ENCODE data around the gene RIBC2. TPM values are rescaled to one million over a fixed set of nuclear protein-coding genes. Genes with fewer than 3 reads are reported as not detected.

RIBC2 gene
- polyA plus RNA-seq, 1 donor = 4.7 TPM

DNA sequence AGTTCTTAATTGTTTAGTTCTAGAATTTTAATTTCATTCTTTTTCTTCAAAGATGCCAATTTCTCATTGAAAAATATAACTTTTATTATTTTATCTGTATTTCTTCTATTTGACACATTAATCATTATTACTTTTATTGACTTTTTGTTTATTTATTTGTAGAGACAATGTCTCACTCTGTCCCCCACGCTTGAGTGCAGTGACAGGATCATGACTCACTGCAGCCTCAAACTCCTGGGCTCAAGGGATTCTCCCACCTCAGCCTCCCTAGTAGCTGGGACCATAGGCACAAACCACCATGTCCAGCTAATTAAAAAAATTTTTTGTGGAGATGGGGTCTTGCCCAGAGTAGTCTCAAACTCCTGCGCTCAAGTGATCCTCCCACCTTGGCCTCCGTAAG lies 58.9 kb downstream of the RIBC2 start:
- H3K4me1 ChIP-seq (ENCODE audit: control insufficient read depth, insufficient read depth, low read length) = no peaks in the 10 kb centered on the region
- H3K27me3 ChIP-seq (ENCODE audit: control insufficient read depth, insufficient read depth, low read length) = no peaks in the 10 kb centered on the region
- no peaks in the 10 kb centered on the region for H3K9me3 ChIP-seq (ENCODE audit: control insufficient read depth, low read depth, low read length)
- no peak overlapping the region for H3K4me3 ChIP-seq (ENCODE audit: low read length)
- no CpG with 5 or more reads among the region's 3 CpGs for WGBS (ENCODE audit: insufficient coverage, low lambda C conversion rate)
- no peaks in the 10 kb centered on the region for H3K36me3 ChIP-seq (ENCODE audit: control insufficient read depth, insufficient read depth, low read length)
- no peak for DNase-seq
- H3K27ac ChIP-seq (ENCODE audit: low read length) = no peak overlapping the region

DNA sequence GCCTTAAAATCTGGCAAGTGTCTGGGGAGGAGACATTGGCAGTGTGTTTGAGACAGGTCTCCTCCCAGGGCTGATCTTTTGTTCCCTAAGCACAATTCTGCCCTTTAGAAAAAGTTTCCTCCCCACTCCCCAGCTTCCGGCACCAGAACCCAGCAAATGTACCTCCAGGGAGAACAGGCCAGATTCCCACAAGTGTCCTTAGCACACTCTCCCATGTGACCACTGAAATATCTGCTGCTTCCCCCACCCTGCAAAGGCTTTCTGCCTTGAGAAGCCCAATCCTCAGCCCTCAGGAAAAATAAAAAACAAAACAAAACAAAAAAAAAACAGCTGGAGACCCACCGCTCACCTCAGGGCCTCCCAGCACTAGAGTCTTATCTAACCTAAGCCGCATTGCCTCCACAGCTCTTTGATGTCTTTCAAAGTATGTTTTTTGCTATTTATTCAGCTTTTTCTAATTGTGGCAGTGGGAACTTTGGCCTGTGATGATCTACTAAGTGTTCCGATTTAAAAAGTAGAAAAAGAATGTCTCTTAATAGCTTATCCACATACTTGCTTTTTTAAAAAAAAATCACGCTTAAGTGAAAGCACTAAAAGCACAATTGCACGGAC lies 60.2 kb downstream of the RIBC2 start:
- WGBS (ENCODE audit: insufficient coverage, low lambda C conversion rate) = no CpG with 5 or more reads among the region's 6 CpGs

GRCh38 chr22:45475063-45475747 lies 61.7 kb downstream of the RIBC2 start:
- no CpG with 5 or more reads among the region's 8 CpGs for WGBS (ENCODE audit: insufficient coverage, low lambda C conversion rate)
- H3K36me3 ChIP-seq (ENCODE audit: control insufficient read depth, insufficient read depth, low read length) = no peaks in the 10 kb centered on the region
- no peaks in the 10 kb centered on the region for H3K4me1 ChIP-seq (ENCODE audit: control insufficient read depth, insufficient read depth, low read length)
- no peak overlapping the region for H3K4me3 ChIP-seq (ENCODE audit: low read length)
- H3K27me3 ChIP-seq (ENCODE audit: control insufficient read depth, insufficient read depth, low read length) = no peaks in the 10 kb centered on the region
- no peak for DNase-seq
- H3K27ac ChIP-seq (ENCODE audit: low read length) = no peak overlapping the region
- no peaks in the 10 kb centered on the region for H3K9me3 ChIP-seq (ENCODE audit: control insufficient read depth, low read depth, low read length)

More for the DNA sequence above, 60.2 kb downstream of the RIBC2 start:
- Histone ChIP-seq H3K9me3 (ENCODE audit: control insufficient read depth, low read depth, low read length) (no peaks in the 10 kb centered on the region), H3K27me3 (ENCODE audit: control insufficient read depth, insufficient read depth, low read length) (no peaks in the 10 kb centered on the region), H3K4me3 (ENCODE audit: low read length) (no peak overlapping the region), H3K27ac (ENCODE audit: low read length) (no peak overlapping the region), H3K36me3 (ENCODE audit: control insufficient read depth, insufficient read depth, low read length) (no peaks in the 10 kb centered on the region), H3K4me1 (ENCODE audit: control insufficient read depth, insufficient read depth, low read length) (no peaks in the 10 kb centered on the region)
- DNase-seq = no peak

DNA sequence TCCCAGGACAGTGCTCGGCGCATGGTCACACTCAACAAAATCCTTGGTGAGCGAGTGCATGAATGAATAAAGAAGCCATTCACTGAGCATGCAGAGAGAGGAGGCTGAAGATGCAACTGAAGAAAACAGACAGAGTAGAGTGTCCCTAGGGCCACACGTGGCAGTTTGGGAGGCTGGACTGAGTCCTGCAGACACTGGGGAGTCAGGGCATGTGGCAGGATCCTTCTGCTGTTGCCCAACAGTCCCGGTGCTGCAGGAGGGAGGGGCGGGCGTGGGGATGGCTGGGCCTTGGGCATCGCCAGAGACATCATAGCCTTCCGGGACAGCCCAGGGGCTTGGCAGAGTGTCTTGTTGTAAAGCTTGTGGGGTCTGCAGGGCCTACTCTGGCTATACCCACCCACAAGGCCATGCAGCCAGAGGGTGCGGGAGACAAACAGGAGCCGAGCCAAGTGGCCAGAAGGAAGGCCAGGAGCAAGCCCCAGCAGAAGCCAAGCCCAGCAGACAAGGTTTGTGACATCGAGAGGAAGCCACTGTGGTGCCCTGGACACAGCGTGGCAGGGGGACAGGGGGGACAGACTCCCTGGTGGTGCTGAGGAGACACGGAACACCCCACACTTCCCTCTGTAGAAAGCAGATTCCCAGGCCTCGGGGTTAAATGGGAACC lies 62.5 kb downstream of the RIBC2 start:
- Histone ChIP-seq H3K36me3 (ENCODE audit: control insufficient read depth, insufficient read depth, low read length) (no peaks in the 10 kb centered on the region), H3K9me3 (ENCODE audit: control insufficient read depth, low read depth, low read length) (no peaks in the 10 kb centered on the region), H3K27ac (ENCODE audit: low read length) (no peak overlapping the region), H3K4me1 (ENCODE audit: control insufficient read depth, insufficient read depth, low read length) (no peaks in the 10 kb centered on the region), H3K4me3 (ENCODE audit: low read length) (no peak overlapping the region), H3K27me3 (ENCODE audit: control insufficient read depth, insufficient read depth, low read length) (no peaks in the 10 kb centered on the region)
- WGBS (ENCODE audit: insufficient coverage, low lambda C conversion rate) = no CpG with 5 or more reads among the region's 15 CpGs
- no peak for DNase-seq

DNA sequence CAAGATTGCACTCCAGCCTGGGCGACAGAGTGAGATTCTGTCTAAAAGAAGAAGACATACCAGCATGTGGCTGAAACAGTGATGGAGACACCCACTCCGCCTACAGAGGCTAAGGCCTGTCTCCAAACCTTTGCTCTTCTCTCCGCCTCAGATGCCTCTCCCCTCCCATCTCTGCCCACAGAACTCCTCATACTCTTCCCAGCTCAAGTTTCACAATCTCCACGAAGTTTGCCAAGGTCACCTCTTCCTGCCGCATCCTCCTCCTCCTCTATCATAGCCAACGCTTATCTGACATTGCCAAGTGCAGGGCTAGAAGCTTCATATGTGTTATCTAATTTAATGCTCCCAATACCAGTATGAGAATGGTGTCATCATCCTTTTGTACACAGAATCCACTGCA lies 63.3 kb downstream of the RIBC2 start:
- no CpG with 5 or more reads among the region's 6 CpGs for WGBS (ENCODE audit: insufficient coverage, low lambda C conversion rate)
- H3K36me3 ChIP-seq (ENCODE audit: control insufficient read depth, insufficient read depth, low read length) = no peaks in the 10 kb centered on the region
- H3K27ac ChIP-seq (ENCODE audit: low read length) = no peak overlapping the region
- no peak for DNase-seq
- no peaks in the 10 kb centered on the region for H3K9me3 ChIP-seq (ENCODE audit: control insufficient read depth, low read depth, low read length)
- no peak overlapping the region for H3K4me3 ChIP-seq (ENCODE audit: low read length)
- no peaks in the 10 kb centered on the region for H3K4me1 ChIP-seq (ENCODE audit: control insufficient read depth, insufficient read depth, low read length)
- no peaks in the 10 kb centered on the region for H3K27me3 ChIP-seq (ENCODE audit: control insufficient read depth, insufficient read depth, low read length)

GRCh38 chr22:45477366-45478107 lies 64.0 kb downstream of the RIBC2 start:
- H3K4me3 ChIP-seq (ENCODE audit: low read length) = no peak overlapping the region
- H3K27me3 ChIP-seq (ENCODE audit: control insufficient read depth, insufficient read depth, low read length) = no peaks in the 10 kb centered on the region
- no peaks in the 10 kb centered on the region for H3K4me1 ChIP-seq (ENCODE audit: control insufficient read depth, insufficient read depth, low read length)
- no peak overlapping the region for H3K27ac ChIP-seq (ENCODE audit: low read length)
- no peaks in the 10 kb centered on the region for H3K9me3 ChIP-seq (ENCODE audit: control insufficient read depth, low read depth, low read length)
- no peaks in the 10 kb centered on the region for H3K36me3 ChIP-seq (ENCODE audit: control insufficient read depth, insufficient read depth, low read length)
- DNase-seq = no peak
- no CpG with 5 or more reads among the region's 7 CpGs for WGBS (ENCODE audit: insufficient coverage, low lambda C conversion rate)

GRCh38 chr22:45478108-45478771 lies 64.7 kb downstream of the RIBC2 start:
- H3K9me3 ChIP-seq (ENCODE audit: control insufficient read depth, low read depth, low read length) = no peaks in the 10 kb centered on the region
- H3K27ac ChIP-seq (ENCODE audit: low read length) = no peak overlapping the region
- H3K36me3 ChIP-seq (ENCODE audit: control insufficient read depth, insufficient read depth, low read length) = no peaks in the 10 kb centered on the region
- H3K27me3 ChIP-seq (ENCODE audit: control insufficient read depth, insufficient read depth, low read length) = no peaks in the 10 kb centered on the region
- 100% methylated on average over 1 of the region's 11 CpGs for WGBS (ENCODE audit: insufficient coverage, low lambda C conversion rate)
- peaks cover 2% of the 10 kb centered on the region for H3K4me1 ChIP-seq (ENCODE audit: control insufficient read depth, insufficient read depth, low read length)
- peak in 1 of 2 donors; percentile 32 for DNase-seq
- no peak overlapping the region for H3K4me3 ChIP-seq (ENCODE audit: low read length)

GRCh38 chr22:45480717-45481116 lies 67.2 kb downstream of the RIBC2 start:
- Histone ChIP-seq H3K4me1 (ENCODE audit: control insufficient read depth, insufficient read depth, low read length) (peaks cover 22% of the 10 kb centered on the region), H3K36me3 (ENCODE audit: control insufficient read depth, insufficient read depth, low read length) (no peaks in the 10 kb centered on the region), H3K4me3 (ENCODE audit: low read length) (no peak overlapping the region), H3K27ac (ENCODE audit: low read length) (no peak overlapping the region), H3K27me3 (ENCODE audit: control insufficient read depth, insufficient read depth, low read length) (no peaks in the 10 kb centered on the region), H3K9me3 (ENCODE audit: control insufficient read depth, low read depth, low read length) (no peaks in the 10 kb centered on the region)
- DNase-seq = no peak
- WGBS (ENCODE audit: insufficient coverage, low lambda C conversion rate) = no CpG with 5 or more reads among the region's 3 CpGs

- Histone ChIP-seq H3K9me3 (ENCODE audit: control insufficient read depth, low read depth, low read length) (no peaks in the 10 kb centered on the region), H3K4me1 (ENCODE audit: control insufficient read depth, insufficient read depth, low read length) (peaks cover 22% of the 10 kb centered on the region), H3K36me3 (ENCODE audit: control insufficient read depth, insufficient read depth, low read length) (no peaks in the 10 kb centered on the region), H3K4me3 (ENCODE audit: low read length) (no peak overlapping the region), H3K27ac (ENCODE audit: low read length) (no peak overlapping the region), H3K27me3 (ENCODE audit: control insufficient read depth, insufficient read depth, low read length) (no peaks in the 10 kb centered on the region)
- WGBS (ENCODE audit: insufficient coverage, low lambda C conversion rate) = 33% methylated on average over 1 of the region's 5 CpGs
- DNase-seq = no peak
Observed at GRCh38 chr22:45481661-45482060, 68.2 kb downstream of the RIBC2 start.

All from large intestine (tissue), 3 donors.